MCF 10A (cell line): ENCODE data around the gene ATXN8OS. TPM values are rescaled to one million over a fixed set of nuclear protein-coding genes. Genes with fewer than 3 reads are reported as not detected.

Experiments
- BruUV-seq: library from RNA; stranded (reverse); fragments of 400-500 nt; replicated peaks from 2 replicates; lab custom pipeline; 2021; lab: Mats Ljungman, UMichigan
- CTCF ChIA-PET: fragments of 300-600 bp; sonication (Branson Sonifier 250); formaldehyde crosslinking; extraction: SDS; loops from one replicate; lab custom pipeline; 2021; ENCODE audit warnings: antibody characterized with exemption, inconsistent platforms; lab: Yijun Ruan, JAX
- POLR2A ChIA-PET: fragments of 300-600, 350-650 bp; sonication (Branson Sonifier 250); formaldehyde crosslinking; extraction: SDS; loops from one replicate; lab custom pipeline; 2020; ENCODE audit warnings: antibody characterized with exemption, inconsistent platforms; lab: Yijun Ruan, JAX
- DNase-seq: peaks from one replicate; pipeline ENCODE4 v3.0.0-alpha.2; 2018; ENCODE audit not compliant: unreplicated experiment
- H3K27ac Mint-ChIP-seq: one replicate; pipeline ENCODE4 v1.8.0; 2022; ENCODE audit warnings: mild to moderate bottlenecking, low read depth, mixed read lengths; ENCODE audit not compliant: unreplicated experiment
- H3K27me3 Mint-ChIP-seq: one replicate; pipeline ENCODE4 v1.8.0; 2022; ENCODE audit warnings: mixed read lengths; ENCODE audit not compliant: insufficient read depth, unreplicated experiment
- H3K36me3 Mint-ChIP-seq: one replicate; pipeline ENCODE4 v1.8.0; 2022; ENCODE audit warnings: mild to moderate bottlenecking, moderate library complexity, mixed read lengths; ENCODE audit not compliant: insufficient read depth, unreplicated experiment
- H3K4me1 Mint-ChIP-seq: one replicate; pipeline ENCODE4 v1.8.0; 2022; ENCODE audit warnings: mixed read lengths; ENCODE audit not compliant: insufficient read depth, unreplicated experiment
- H3K4me3 Mint-ChIP-seq: one replicate; pipeline ENCODE4 v1.8.0; 2022; ENCODE audit warnings: mild to moderate bottlenecking, moderate library complexity, mixed read lengths; ENCODE audit not compliant: unreplicated experiment
- H3K9me3 Mint-ChIP-seq: one replicate; pipeline ENCODE4 v1.8.0; 2022; ENCODE audit warnings: mixed read lengths; ENCODE audit not compliant: unreplicated experiment
- intact Hi-C: fragments of 100-400 bp; cut with micrococcal nuclease; formaldehyde crosslinking; loops from 2 replicates; pipeline ENCODE4 v1.14.1; 2022
- total RNA-seq: library from RNA; stranded (reverse); gene quantifications from 2 replicates; pipeline ENCODE4 v1.2.3, GENCODE V29; 2022
- TF ChIP-seq, protein P1 (sequence below): fragments of 200-600 bp; IDR thresholded peaks from one replicate; pipeline ENCODE4 v1.8.0; 2022; ENCODE audit warnings: antibody characterized with exemption, mild to moderate bottlenecking; ENCODE audit not compliant: unreplicated experiment

The ATXN8OS gene
- total RNA-seq, 1 experiment from 2014 or later = not detected

DNA sequence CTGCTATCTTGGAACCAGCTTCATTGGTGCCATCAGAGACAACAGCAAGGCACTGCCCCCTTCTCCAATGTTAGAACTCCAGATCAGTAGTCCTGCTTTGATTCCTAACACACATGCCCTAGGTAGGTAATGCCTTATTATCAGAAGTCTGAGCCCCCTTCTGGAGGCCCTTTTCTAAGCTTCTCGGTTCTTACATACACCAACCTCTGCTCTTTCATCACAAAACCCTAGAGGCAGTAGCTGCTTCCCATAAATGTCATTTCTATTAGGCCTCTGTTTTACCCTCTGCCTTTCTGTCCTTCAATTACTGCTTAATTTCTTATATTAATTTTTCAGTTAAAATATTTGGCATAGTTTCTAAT is 66.0 kb downstream of the ATXN8OS start:
- no TSS peak for BruUV-seq
- TF ChIP-seq, protein P1, sequence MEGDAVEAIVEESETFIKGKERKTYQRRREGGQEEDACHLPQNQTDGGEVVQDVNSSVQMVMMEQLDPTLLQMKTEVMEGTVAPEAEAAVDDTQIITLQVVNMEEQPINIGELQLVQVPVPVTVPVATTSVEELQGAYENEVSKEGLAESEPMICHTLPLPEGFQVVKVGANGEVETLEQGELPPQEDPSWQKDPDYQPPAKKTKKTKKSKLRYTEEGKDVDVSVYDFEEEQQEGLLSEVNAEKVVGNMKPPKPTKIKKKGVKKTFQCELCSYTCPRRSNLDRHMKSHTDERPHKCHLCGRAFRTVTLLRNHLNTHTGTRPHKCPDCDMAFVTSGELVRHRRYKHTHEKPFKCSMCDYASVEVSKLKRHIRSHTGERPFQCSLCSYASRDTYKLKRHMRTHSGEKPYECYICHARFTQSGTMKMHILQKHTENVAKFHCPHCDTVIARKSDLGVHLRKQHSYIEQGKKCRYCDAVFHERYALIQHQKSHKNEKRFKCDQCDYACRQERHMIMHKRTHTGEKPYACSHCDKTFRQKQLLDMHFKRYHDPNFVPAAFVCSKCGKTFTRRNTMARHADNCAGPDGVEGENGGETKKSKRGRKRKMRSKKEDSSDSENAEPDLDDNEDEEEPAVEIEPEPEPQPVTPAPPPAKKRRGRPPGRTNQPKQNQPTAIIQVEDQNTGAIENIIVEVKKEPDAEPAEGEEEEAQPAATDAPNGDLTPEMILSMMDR = no peak
- no peak for DNase-seq
- CTCF ChIA-PET = no interaction called here
- no peak overlapping the region for H3K4me3 Mint-ChIP-seq
- H3K27ac Mint-ChIP-seq = no peak overlapping the region
- POLR2A ChIA-PET = no interaction called here
- H3K27me3 Mint-ChIP-seq = peaks cover 30% of the 10 kb centered on the region
- no peaks in the 10 kb centered on the region for H3K9me3 Mint-ChIP-seq
- H3K4me1 Mint-ChIP-seq = no peaks in the 10 kb centered on the region
- intact Hi-C loops = no loop called here
- no peaks in the 10 kb centered on the region for H3K36me3 Mint-ChIP-seq

DNA sequence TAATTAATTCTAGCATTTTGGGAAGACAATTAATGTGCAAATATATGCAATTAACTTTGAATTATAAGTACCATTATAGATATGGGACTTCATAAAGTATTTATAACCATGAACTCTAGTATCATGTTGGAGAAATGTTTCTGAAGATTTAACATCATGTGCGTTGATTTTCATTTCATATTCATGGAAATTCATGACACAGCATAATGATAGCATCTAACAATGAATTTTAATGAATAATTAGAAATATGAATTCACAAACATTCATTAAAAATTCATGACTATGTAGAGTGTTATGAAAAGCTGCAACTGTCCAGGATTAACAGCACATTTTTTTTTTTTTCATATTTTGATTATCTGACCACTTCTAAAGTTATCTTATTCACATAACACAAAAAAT is 70.7 kb downstream of the ATXN8OS start:
- CTCF ChIA-PET = no interaction called here

More for the DNA sequence above, 70.7 kb downstream of the ATXN8OS start:
- Mint-ChIP-seq H3K27ac (no peak overlapping the region), H3K4me1 (no peaks in the 10 kb centered on the region), H3K9me3 (no peaks in the 10 kb centered on the region), H3K27me3 (peaks cover 53% of the 10 kb centered on the region), H3K36me3 (no peaks in the 10 kb centered on the region), H3K4me3 (no peak overlapping the region)
- intact Hi-C loops = no loop called here
- no peak for DNase-seq
- POLR2A ChIA-PET = no interaction called here
- TF ChIP-seq, protein P1 = no peak
- no TSS peak for BruUV-seq

Other genes starting within 250 kb of the ATXN8OS start
- not detected in 2 replicates for gene KLHL1, start 626 bp downstream of the ATXN8OS start, total RNA-seq